Fibroblast of lung (primary cell): Measurements from ENCODE around the gene TSGA10. TPM values are rescaled to one million over a fixed set of nuclear protein-coding genes. Genes with fewer than 3 reads are reported as not detected.

Experiments
- DNase-seq, 2 donors: peaks; one replicate each; pipeline versions ENCODE4 v3.0.0 to v3.0.0-alpha.2; 2010; ENCODE audit warnings: low read depth in 2 of 2
- H2AFZ ChIP-seq: 2 replicates; pipeline ENCODE4 v1.5.1; 2012; ENCODE audit warnings: low read length, control low read depth, inconsistent platforms
- H3K27ac ChIP-seq: 2 replicates; pipeline ENCODE4 v1.5.1; 2011; ENCODE audit warnings: low read length, control low read depth; ENCODE audit not compliant: insufficient read depth
- H3K27me3 ChIP-seq: 2 replicates; pipeline ENCODE4 v1.5.1; 2011; ENCODE audit warnings: mild to moderate bottlenecking, low read length; ENCODE audit not compliant: control insufficient read depth, insufficient read depth
- H3K36me3 ChIP-seq: 2 replicates; pipeline ENCODE4 v1.5.1; 2011; ENCODE audit warnings: low read length; ENCODE audit not compliant: control insufficient read depth, insufficient read depth
- H3K4me1 ChIP-seq: 2 replicates; pipeline ENCODE4 v1.5.1; 2011; ENCODE audit warnings: low read length; ENCODE audit not compliant: control insufficient read depth, insufficient read depth; ENCODE audit errors: extremely low read depth
- H3K4me2 ChIP-seq: 2 replicates; pipeline ENCODE4 v1.5.1; 2011; ENCODE audit warnings: low read length, control low read depth; ENCODE audit not compliant: insufficient read depth; ENCODE audit errors: extremely low read depth
- H3K4me3 ChIP-seq, 4 experiments: fragments of 200-600 bp in 1 of 4; sonication (generic) in 1 of 4; replicated peaks in 1 of 4; 2 replicates each; pipeline ENCODE4 v1.5.1; 2011 to 2016; ENCODE audit warnings: low read length in 4 of 4, low read depth in 3 of 4, mild to moderate bottlenecking in 3 of 4, control low read depth in 2 of 4, inconsistent platforms in 1 of 4, mixed read lengths in 1 of 4; ENCODE audit not compliant: insufficient read depth in 1 of 4; ENCODE audit errors: control extremely low read depth in 1 of 4
- H3K79me2 ChIP-seq: 2 replicates; pipeline ENCODE4 v1.5.1; 2012; ENCODE audit warnings: mild to moderate bottlenecking, low read length, inconsistent platforms; ENCODE audit not compliant: control insufficient read depth, insufficient read depth
- H3K9ac ChIP-seq: 2 replicates; pipeline ENCODE4 v1.5.1; 2011; ENCODE audit warnings: mild to moderate bottlenecking, low read length, control low read depth; ENCODE audit not compliant: insufficient read depth
- H3K9me3 ChIP-seq: 2 replicates; pipeline ENCODE4 v1.5.1; 2012; ENCODE audit warnings: low read depth, low read length; ENCODE audit not compliant: control insufficient read depth, insufficient read depth
- H4K20me1 ChIP-seq: 2 replicates; pipeline ENCODE4 v1.5.1; 2011; ENCODE audit warnings: low read length; ENCODE audit not compliant: control insufficient read depth, insufficient read depth; ENCODE audit errors: extremely low read depth
- EZH2 ChIP-seq: IDR thresholded peaks from 2 replicates; pipeline ENCODE4 v1.5.1; 2012; ENCODE audit warnings: low read length, control low read depth, mild to moderate bottlenecking; ENCODE audit errors: missing control alignments
- polyA plus RNA-seq, 2 donors: library from polyadenylated mRNA; depleted of rRNA in 1 of 2; stranded (reverse) in 1 of 2; unstranded in 1 of 2; fragments of >200 nt; gene quantifications; 2 replicates each; pipeline ENCODE4 v1.2.1, GENCODE V29; 2011 to 2012; ENCODE audit warnings: missing spikeins in 1 of 2
- total RNA-seq: library from RNA; depleted of rRNA; stranded (reverse); fragments of >200 nt; gene quantifications from 2 replicates; pipeline ENCODE4 v1.2.1, GENCODE V29; 2014
- TF ChIP-seq, protein P1 (sequence below), 2 donors: IDR thresholded peaks in 1 of 2; conservative IDR thresholded peaks in 1 of 2; 1 replicate in 1 of 2; 2 replicates in 1 of 2; pipeline ENCODE4 v1.5.1; 2011 to 2012; ENCODE audit warnings: low read length in 2 of 2, control low read depth in 1 of 2, inconsistent platforms in 1 of 2, low read depth in 1 of 2, mild to moderate bottlenecking in 1 of 2

The TSGA10 gene
- total and polyA plus RNA-seq, 2 donors (not counting 1 experiment from before 2014, with no cell fraction given): 0.65 to 5.3 TPM

GRCh38 chr2:99150706-99151105 lies 4.0 kb downstream of the TSGA10 start:
- no peaks in the 10 kb centered on the region for H3K9me3 ChIP-seq
- H2AFZ ChIP-seq: no peak overlapping the region
- no peaks in the 10 kb centered on the region for H3K79me2 ChIP-seq
- no peaks in the 10 kb centered on the region for H3K36me3 ChIP-seq
- H3K4me2 ChIP-seq: no peak overlapping the region
- H3K4me3 ChIP-seq: no peak overlapping the region
- no peaks in the 10 kb centered on the region for H3K4me1 ChIP-seq
- no peak overlapping the region for H3K9ac ChIP-seq
- H3K27me3 ChIP-seq: no peaks in the 10 kb centered on the region
- TF ChIP-seq, protein P1, sequence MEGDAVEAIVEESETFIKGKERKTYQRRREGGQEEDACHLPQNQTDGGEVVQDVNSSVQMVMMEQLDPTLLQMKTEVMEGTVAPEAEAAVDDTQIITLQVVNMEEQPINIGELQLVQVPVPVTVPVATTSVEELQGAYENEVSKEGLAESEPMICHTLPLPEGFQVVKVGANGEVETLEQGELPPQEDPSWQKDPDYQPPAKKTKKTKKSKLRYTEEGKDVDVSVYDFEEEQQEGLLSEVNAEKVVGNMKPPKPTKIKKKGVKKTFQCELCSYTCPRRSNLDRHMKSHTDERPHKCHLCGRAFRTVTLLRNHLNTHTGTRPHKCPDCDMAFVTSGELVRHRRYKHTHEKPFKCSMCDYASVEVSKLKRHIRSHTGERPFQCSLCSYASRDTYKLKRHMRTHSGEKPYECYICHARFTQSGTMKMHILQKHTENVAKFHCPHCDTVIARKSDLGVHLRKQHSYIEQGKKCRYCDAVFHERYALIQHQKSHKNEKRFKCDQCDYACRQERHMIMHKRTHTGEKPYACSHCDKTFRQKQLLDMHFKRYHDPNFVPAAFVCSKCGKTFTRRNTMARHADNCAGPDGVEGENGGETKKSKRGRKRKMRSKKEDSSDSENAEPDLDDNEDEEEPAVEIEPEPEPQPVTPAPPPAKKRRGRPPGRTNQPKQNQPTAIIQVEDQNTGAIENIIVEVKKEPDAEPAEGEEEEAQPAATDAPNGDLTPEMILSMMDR (conservative IDR thresholded peaks at IDR 0.05 in 1 of 2, IDR thresholded peaks at IDR 0.05 in 1 of 2; ENCODE audit: low read depth in 1 of 2, low read length in 2 of 2): no peak
- no peak for TF ChIP-seq EZH2
- no peaks in the 10 kb centered on the region for H4K20me1 ChIP-seq
- no peak overlapping the region for H3K27ac ChIP-seq
- peak; percentile 23 to 62 for DNase-seq

GRCh38 chr2:99141110-99142108 lies 13.3 kb downstream of the TSGA10 start, which contains the start of gene C2orf15:
C2orf15 (plus strand) TSS chr2:99141707; CDS start chr2:99150559, 8,852 bp downstream.
- Histone ChIP-seq H4K20me1 (no peaks in the 10 kb centered on the region), H3K4me1 (peaks cover 2% of the 10 kb centered on the region), H3K4me2 (peak within 1 kb of the TSS; percentile 85), H3K9me3 (no peaks in the 10 kb centered on the region), H3K79me2 (no peaks in the 10 kb centered on the region), H3K27ac (no peak within 1 kb of the TSS), H2AFZ (peak within 1 kb of the TSS; percentile 87), H3K9ac (peak within 1 kb of the TSS; percentile 42), H3K27me3 (no peaks in the 10 kb centered on the region), H3K4me3 (peak within 1 kb of the TSS; percentile 63 to 91 (median 74)), H3K36me3 (no peaks in the 10 kb centered on the region)
- peak; percentile 78 to 82 for DNase-seq
- TF ChIP-seq, protein P1 (conservative IDR thresholded peaks at IDR 0.05 in 1 of 2, IDR thresholded peaks at IDR 0.05 in 1 of 2; ENCODE audit: low read depth in 1 of 2, low read length in 2 of 2): no peak
- TF ChIP-seq EZH2: no peak

DNA sequence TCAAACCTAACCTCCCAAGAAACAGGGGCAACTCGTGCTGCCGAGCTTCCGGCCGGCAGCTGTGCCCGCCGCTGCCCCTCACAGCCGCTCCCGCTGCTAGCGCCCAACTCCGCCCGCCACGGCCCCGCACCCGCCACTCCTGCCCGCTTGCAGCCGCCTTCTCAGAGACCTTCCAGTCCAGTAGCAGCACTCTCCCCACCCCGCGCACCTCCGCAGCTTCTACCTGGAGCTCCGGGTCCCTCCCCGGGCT lies 14.0 kb downstream of the TSGA10 start:
- Histone ChIP-seq H3K4me1 (peaks cover 2% of the 10 kb centered on the region), H3K79me2 (no peaks in the 10 kb centered on the region), H2AFZ (peak overlapping the region; percentile 87), H3K4me3 (peak overlapping the region; percentile 63 to 91 (median 74)), H3K9ac (peak overlapping the region; percentile 37), H3K4me2 (peak overlapping the region; percentile 85), H3K27ac (no peak overlapping the region), H3K27me3 (no peaks in the 10 kb centered on the region), H3K9me3 (no peaks in the 10 kb centered on the region), H4K20me1 (no peaks in the 10 kb centered on the region), H3K36me3 (no peaks in the 10 kb centered on the region)
- no peak for TF ChIP-seq EZH2
- TF ChIP-seq, protein P1 (conservative IDR thresholded peaks at IDR 0.05 in 1 of 2, IDR thresholded peaks at IDR 0.05 in 1 of 2; ENCODE audit: low read depth in 1 of 2, low read length in 2 of 2): no peak
- DNase-seq: peak in 1 of 2 donors; percentile 23
